Activated T-helper 2 cell treated with anti-CD3 and anti-CD28 coated beads, Interferon-gamma antibody, Interleukin-2, Interleukin-4, amounts not matched to agents 10 μg/mL and 5 μg/mL and 100 μg/mL, durations not matched to agents 14 hours and 24 hours and 36 hours (primary cell): ENCODE measurements around the gene ZSCAN12. TPM values are rescaled to one million over a fixed set of nuclear protein-coding genes. Genes with fewer than 3 reads are reported as not detected.
A peak's percentile ranks its signal among the peaks of the same experiment; 100 is the strongest.

Source experiments
- DNase-seq: peaks from one replicate; pipeline ENCODE4 v3.0.0; 2021; ENCODE audit warnings: low spot score
- H3K27ac Mint-ChIP-seq: one replicate; pipeline ENCODE4 v1.8.0; 2021; ENCODE audit warnings: mixed read lengths
- H3K27me3 Mint-ChIP-seq: one replicate; pipeline ENCODE4 v1.8.0; 2021; ENCODE audit warnings: low read depth, mixed read lengths
- H3K36me3 Mint-ChIP-seq: one replicate; pipeline ENCODE4 v1.8.0; 2021; ENCODE audit warnings: low read depth, mixed read lengths
- H3K4me1 Mint-ChIP-seq: one replicate; pipeline ENCODE4 v1.8.0; 2021; ENCODE audit warnings: low read depth, mixed read lengths
- H3K4me3 Mint-ChIP-seq: one replicate; pipeline ENCODE4 v1.8.0; 2021; ENCODE audit warnings: low read depth, mild to moderate bottlenecking, moderate library complexity, mixed read lengths
- H3K9me3 Mint-ChIP-seq: one replicate; pipeline ENCODE4 v1.8.0; 2021; ENCODE audit warnings: mixed read lengths
- intact Hi-C: fragments of 100-400 bp; cut with micrococcal nuclease; formaldehyde crosslinking; loops from one replicate; pipeline ENCODE4 v1.15.1; 2023
- total RNA-seq: library from RNA; stranded (reverse); gene quantifications from 2 replicates; pipeline ENCODE4 v1.2.3, GENCODE V29; 2022

The ZSCAN12 gene
- total RNA-seq, 1 donor from 2014 or later = 5.3 TPM

DNA sequence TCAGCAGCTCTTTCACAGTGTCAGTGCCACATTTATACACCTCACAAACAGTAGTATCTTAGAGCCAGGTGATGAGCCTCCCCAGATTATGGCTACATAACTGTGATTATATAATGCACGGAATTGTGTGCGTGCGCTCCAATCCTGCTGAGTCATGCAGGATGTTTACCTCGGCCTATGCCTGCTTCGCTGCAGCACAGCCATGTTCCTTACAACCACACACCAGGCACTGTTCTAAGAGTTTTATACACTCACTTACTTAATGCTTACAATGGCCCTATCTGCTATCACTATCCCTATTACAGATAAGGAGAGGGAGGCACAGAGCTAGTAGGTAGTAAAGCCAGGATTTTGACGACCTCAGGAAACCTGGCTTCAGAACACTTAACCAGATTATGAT lies 42.5 kb downstream of the ZSCAN12 start:
- Mint-ChIP-seq H3K4me1 (peaks cover 12% of the 10 kb centered on the region), H3K27me3 (no peaks in the 10 kb centered on the region), H3K4me3 (no peak overlapping the region), H3K27ac (no peak overlapping the region), H3K9me3 (no peaks in the 10 kb centered on the region), H3K36me3 (peaks cover 7% of the 10 kb centered on the region)
- DNase-seq = no peak
- intact Hi-C loops = loop anchor here (5.0 kb wide), 2 partner anchors 145 to 455 kb away; no protein-coding TSS in a partner anchor

DNA sequence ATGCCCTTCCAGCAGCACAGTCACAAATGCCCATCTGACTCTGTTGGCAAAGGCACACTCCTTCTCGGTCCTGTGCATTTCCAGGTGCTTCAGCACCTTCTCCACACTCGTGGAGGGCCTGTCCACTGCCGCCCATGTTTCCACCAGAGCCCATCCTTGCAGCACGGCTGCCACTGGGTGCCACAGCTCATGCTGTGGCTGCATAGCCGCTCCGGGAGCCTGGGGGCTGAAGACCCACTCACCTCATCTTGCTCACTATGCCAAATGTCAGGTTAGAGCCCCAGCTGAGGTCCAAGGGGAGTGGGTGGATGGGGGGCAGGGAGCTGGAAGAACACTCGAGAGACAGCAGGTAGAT lies 42.9 kb downstream of the ZSCAN12 start:
- H3K4me3 Mint-ChIP-seq = no peak overlapping the region
- H3K27ac Mint-ChIP-seq = no peak overlapping the region
- no peak for DNase-seq
- no peaks in the 10 kb centered on the region for H3K9me3 Mint-ChIP-seq
- H3K4me1 Mint-ChIP-seq = peaks cover 12% of the 10 kb centered on the region
- H3K36me3 Mint-ChIP-seq = peaks cover 9% of the 10 kb centered on the region
- intact Hi-C loops = loop anchor here (1.0 to 5.0 kb wide), 3 partner anchors 144 to 454 kb away; no protein-coding TSS in a partner anchor
- no peaks in the 10 kb centered on the region for H3K27me3 Mint-ChIP-seq

DNA sequence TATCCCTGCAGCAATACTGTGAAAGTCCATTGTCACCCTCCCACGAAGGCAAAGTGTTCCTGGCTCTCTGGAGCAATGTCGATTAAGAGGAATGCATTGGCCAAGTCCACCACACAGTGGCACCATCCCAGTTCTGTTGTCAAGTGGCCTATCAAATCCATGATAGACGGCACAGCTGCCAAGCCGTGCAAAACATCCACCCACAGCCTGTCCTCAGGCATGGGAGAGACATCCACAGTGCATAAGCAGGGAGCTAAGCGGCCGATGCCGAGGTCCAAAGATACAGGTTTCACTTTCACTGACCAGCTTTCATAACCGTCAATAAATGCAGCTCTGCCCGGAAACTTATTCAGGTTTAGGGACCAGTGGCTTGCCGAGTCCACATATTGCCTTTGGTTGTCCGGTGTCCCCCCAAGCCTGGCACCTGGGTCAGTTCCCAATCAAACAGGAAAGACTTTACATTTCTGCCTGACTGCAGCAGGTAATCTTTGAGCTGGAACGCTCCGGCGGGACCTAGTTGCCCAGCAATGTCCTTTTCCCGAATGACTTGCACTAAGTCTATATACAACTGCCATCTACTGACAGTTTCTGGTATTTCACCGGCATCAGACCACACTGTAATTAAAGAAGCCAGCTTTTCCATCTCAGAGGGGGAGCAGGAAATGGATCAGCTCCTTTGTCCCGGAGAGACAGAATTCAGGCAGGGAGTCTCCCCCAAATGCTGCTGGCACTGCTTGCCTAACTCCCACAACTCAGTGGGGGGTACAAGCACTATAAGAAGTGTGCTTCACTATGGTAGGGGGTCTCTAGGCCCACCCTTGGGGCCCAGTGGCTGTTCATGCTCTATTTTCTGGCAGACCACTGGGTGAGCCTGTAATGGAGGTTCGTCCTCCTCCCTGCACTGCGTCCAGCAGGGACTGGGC lies 43.5 kb downstream of the ZSCAN12 start:
- intact Hi-C loops = loop anchor here (1.0 to 5.0 kb wide), 4 partner anchors 144 to 454 kb away; no protein-coding TSS in a partner anchor
- peaks cover 17% of the 10 kb centered on the region for H3K4me1 Mint-ChIP-seq
- peak overlapping the region; percentile 86 for H3K4me3 Mint-ChIP-seq
- H3K27ac Mint-ChIP-seq = peak overlapping the region; percentile 72
- H3K27me3 Mint-ChIP-seq = no peaks in the 10 kb centered on the region
- no peaks in the 10 kb centered on the region for H3K9me3 Mint-ChIP-seq
- H3K36me3 Mint-ChIP-seq = peaks cover 11% of the 10 kb centered on the region
- DNase-seq = peak; percentile 41

DNA sequence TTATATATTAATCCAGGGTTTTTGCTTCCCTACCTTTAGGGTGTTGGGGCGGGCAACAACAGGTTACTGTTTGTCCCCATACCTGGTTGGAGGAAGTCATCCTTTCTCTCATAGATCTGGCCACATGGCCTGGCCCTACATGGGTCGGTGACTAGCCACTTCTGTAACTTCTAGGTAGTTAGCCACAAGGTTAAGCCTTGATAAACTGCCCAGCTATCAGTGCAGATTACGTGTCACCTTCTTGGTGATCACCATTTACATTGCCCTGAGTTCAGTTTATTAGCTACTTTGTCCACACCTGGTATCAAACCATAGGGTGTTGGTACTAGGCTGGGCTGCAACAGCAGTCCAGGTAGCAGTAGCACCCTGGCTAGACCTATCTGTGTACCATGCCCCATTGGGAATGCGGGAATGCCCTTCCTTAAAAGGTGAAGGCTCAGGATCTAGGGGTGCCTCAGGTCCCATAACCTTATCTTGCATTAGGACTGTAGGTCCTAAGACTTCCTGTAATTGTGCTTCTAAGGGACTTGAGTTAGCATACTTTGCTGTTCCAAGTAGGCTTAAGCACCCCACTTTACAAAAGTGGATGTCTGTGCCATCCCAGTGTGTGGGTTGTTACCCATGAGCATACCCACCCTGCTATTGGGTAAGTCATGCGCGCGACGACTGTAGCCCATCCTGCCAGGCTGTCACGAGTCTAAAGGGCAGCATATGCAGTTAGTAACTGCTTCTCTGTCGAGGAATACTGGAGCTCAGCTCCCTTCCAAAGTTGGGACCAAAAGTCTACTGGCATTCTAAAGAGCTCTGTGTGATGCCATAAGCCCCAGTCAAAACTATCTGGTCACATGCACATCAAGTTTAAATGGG lies 44.6 kb downstream of the ZSCAN12 start:
- Mint-ChIP-seq H3K4me3 (peak overlapping the region; percentile 86), H3K9me3 (no peaks in the 10 kb centered on the region), H3K27ac (no peak overlapping the region), H3K27me3 (no peaks in the 10 kb centered on the region), H3K4me1 (peaks cover 27% of the 10 kb centered on the region), H3K36me3 (peaks cover 12% of the 10 kb centered on the region)
- no peak for DNase-seq
- intact Hi-C loops = loop anchor here (1.0 to 5.0 kb wide), 3 partner anchors 143 to 453 kb away; no protein-coding TSS in a partner anchor

- intact Hi-C loops = no loop called here
- no peaks in the 10 kb centered on the region for H3K9me3 Mint-ChIP-seq
- no peak for DNase-seq
- H3K4me3 Mint-ChIP-seq = no peak overlapping the region
- no peak overlapping the region for H3K27ac Mint-ChIP-seq
- H3K36me3 Mint-ChIP-seq = peaks cover 15% of the 10 kb centered on the region
- H3K27me3 Mint-ChIP-seq = peaks cover 1% of the 10 kb centered on the region
- H3K4me1 Mint-ChIP-seq = peaks cover 32% of the 10 kb centered on the region
These were observed 45.4 kb downstream of the ZSCAN12 start for GRCh38 chr6:28353981-28354676.

DNA sequence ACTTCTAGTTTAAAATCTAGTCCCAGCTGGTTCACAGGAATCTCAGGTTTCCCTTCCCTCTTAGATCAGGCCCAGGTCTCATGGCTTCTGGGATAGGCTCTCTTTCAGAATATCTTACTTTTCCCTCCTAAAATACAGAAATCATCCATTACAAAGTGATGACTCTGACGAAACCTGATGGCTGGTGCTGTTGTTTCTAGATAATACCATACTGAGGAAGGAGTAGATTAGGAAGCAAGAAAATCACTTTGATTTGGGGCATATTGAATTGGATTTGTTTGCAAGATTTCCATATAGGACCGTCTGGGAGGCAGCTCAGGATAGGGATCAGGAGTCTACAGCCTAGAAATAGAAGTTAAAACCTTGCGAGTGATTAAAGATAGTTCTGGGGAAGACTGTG lies 46.2 kb downstream of the ZSCAN12 start:
- peaks cover 2% of the 10 kb centered on the region for H3K27me3 Mint-ChIP-seq
- H3K36me3 Mint-ChIP-seq = peaks cover 15% of the 10 kb centered on the region
- DNase-seq = no peak
- no peak overlapping the region for H3K4me3 Mint-ChIP-seq
- H3K4me1 Mint-ChIP-seq = peaks cover 32% of the 10 kb centered on the region
- H3K9me3 Mint-ChIP-seq = no peaks in the 10 kb centered on the region
- intact Hi-C loops = no loop called here
- no peak overlapping the region for H3K27ac Mint-ChIP-seq

- no peaks in the 10 kb centered on the region for H3K9me3 Mint-ChIP-seq
- H3K4me3 Mint-ChIP-seq = peak overlapping the region; percentile 99
- no peak for DNase-seq
- intact Hi-C loops = loop anchor here (2.0 kb wide), 1 partner anchor 85 kb away; the partner anchor contains the start of gene ZSCAN26
- peaks cover 32% of the 10 kb centered on the region for H3K4me1 Mint-ChIP-seq
- no peak overlapping the region for H3K27ac Mint-ChIP-seq
- peaks cover 15% of the 10 kb centered on the region for H3K36me3 Mint-ChIP-seq
- peaks cover 13% of the 10 kb centered on the region for H3K27me3 Mint-ChIP-seq
These were observed 48.0 kb downstream of the ZSCAN12 start for GRCh38 chr6:28351493-28351925.

GRCh38 chr6:28351087-28351486 lies 48.5 kb downstream of the ZSCAN12 start:
- Mint-ChIP-seq H3K27ac (no peak overlapping the region), H3K4me3 (peak overlapping the region; percentile 99), H3K36me3 (peaks cover 15% of the 10 kb centered on the region), H3K4me1 (peaks cover 31% of the 10 kb centered on the region), H3K9me3 (no peaks in the 10 kb centered on the region), H3K27me3 (peaks cover 15% of the 10 kb centered on the region)
- intact Hi-C loops = loop anchor here (2.0 kb wide), 1 partner anchor 84 kb away; the partner anchor contains the start of gene ZSCAN26
- no peak for DNase-seq

GRCh38 chr6:28349892-28350737 lies 49.4 kb downstream of the ZSCAN12 start, which contains the start of gene ZKSCAN3:
Gene ZKSCAN3 (plus strand): TSS chr6:28349947. CDS start chr6:28359587, 9,640 bp downstream.
- no peaks in the 10 kb centered on the region for H3K9me3 Mint-ChIP-seq
- H3K27me3 Mint-ChIP-seq = peaks cover 21% of the 10 kb centered on the region
- H3K27ac Mint-ChIP-seq = peak within 1 kb of the TSS; percentile 93
- intact Hi-C loops = loop anchor here (1.0 to 5.0 kb wide), 3 partner anchors 15 to 83 kb away; partner anchors contain the start of genes ZSCAN12 and ZSCAN26
- peak within 1 kb of the TSS; percentile 99 for H3K4me3 Mint-ChIP-seq
- H3K36me3 Mint-ChIP-seq = peaks cover 15% of the 10 kb centered on the region
- peaks cover 22% of the 10 kb centered on the region for H3K4me1 Mint-ChIP-seq
- peak; percentile 81 for DNase-seq

- H3K27ac Mint-ChIP-seq = peak overlapping the region; percentile 93
- intact Hi-C loops = loop anchor here (1.0 to 5.0 kb wide), 2 partner anchors 14 to 48 kb away; partner anchors contain the start of gene ZSCAN12
- no peaks in the 10 kb centered on the region for H3K9me3 Mint-ChIP-seq
- peaks cover 25% of the 10 kb centered on the region for H3K27me3 Mint-ChIP-seq
- H3K4me3 Mint-ChIP-seq = peak overlapping the region; percentile 99
- peaks cover 22% of the 10 kb centered on the region for H3K4me1 Mint-ChIP-seq
- H3K36me3 Mint-ChIP-seq = peaks cover 15% of the 10 kb centered on the region
- DNase-seq = no peak
These were observed 50.1 kb downstream of the ZSCAN12 start for GRCh38 chr6:28349344-28349891.

GRCh38 chr6:28347119-28347518 lies 52.4 kb downstream of the ZSCAN12 start:
- intact Hi-C loops = loop anchor here (5.0 kb wide), 1 partner anchor 50 kb away; the partner anchor contains the start of gene ZSCAN12
- Mint-ChIP-seq H3K9me3 (no peaks in the 10 kb centered on the region), H3K4me3 (no peak overlapping the region)

More at GRCh38 chr6:28347119-28347518, 52.4 kb downstream of the ZSCAN12 start:
- Mint-ChIP-seq H3K27ac (no peak overlapping the region), H3K4me1 (peaks cover 20% of the 10 kb centered on the region), H3K36me3 (peaks cover 9% of the 10 kb centered on the region), H3K27me3 (peaks cover 28% of the 10 kb centered on the region)
- no peak for DNase-seq
